Esophagus squamous epithelium (tissue), 4 donors: ENCODE results near the gene SQOR.
A peak's percentile ranks its signal among the peaks of the same experiment; 100 is the strongest.

Source experiments
- POLR2A ChIP-seq, 4 donors: fragments of 450-650 bp; IDR thresholded peaks; one replicate each; pipeline ENCODE4 v1.6.1; 2017; ENCODE audit warnings: antibody characterized with exemption in 4 of 4, mild to moderate bottlenecking in 4 of 4, moderate library complexity in 3 of 4
- TF ChIP-seq, protein P1 (sequence below), 6 experiments: fragments of 450-650 bp in 4 of 6; fragments of 200-600 bp in 2 of 6; sonication (generic) in 2 of 6; IDR thresholded peaks; one replicate each; pipeline ENCODE4 v1.5.1; 2016 to 2019; ENCODE audit warnings: antibody characterized with exemption in 6 of 6, mild to moderate bottlenecking in 4 of 6, moderate library complexity in 4 of 6

DNA sequence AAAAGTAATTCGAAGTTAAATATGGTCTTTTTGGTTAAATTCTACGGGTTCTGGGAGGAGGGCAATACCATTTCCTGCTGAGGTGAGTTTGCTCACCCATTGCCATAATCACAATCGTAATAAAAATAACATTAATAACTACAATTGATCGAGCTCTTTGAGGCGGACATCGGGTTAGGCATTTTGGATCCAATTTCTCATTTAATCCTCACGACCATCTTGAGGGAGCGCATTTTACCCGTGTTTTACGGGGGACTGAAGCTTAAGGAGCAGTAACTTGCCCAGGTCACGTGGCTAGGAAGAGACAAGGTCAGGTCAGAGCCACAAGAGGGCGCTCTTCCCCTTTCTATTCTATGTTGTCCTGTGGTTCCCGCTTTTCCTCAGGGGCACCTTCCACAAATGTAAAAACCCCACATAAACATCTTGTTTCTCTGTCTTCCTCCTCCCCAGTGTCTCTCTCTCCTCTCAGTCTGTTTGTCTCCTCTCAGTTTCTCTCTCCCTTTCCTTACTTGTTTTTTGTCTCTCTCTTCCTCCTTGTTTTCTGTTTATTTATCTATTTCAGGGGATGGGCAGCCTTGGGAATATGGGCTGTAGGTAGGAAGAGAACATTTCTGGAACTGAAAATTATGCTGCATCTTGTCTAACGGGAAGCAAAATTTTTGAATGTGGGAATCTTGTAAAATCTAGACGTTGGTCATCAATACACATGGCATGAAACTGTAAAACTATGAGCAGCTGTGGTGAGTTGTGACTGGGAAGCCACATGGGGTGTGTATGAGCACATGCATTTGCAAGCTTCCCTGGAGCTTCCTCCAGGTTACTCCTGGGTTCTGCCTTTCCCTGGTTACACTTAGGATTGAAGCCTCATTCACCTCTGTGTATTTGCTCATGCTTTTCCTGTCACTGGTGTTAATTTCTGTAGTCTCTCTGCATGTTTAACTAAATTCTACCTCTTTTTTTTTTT, 71.0 kb downstream of the SQOR start:
- TF ChIP-seq, protein P1, sequence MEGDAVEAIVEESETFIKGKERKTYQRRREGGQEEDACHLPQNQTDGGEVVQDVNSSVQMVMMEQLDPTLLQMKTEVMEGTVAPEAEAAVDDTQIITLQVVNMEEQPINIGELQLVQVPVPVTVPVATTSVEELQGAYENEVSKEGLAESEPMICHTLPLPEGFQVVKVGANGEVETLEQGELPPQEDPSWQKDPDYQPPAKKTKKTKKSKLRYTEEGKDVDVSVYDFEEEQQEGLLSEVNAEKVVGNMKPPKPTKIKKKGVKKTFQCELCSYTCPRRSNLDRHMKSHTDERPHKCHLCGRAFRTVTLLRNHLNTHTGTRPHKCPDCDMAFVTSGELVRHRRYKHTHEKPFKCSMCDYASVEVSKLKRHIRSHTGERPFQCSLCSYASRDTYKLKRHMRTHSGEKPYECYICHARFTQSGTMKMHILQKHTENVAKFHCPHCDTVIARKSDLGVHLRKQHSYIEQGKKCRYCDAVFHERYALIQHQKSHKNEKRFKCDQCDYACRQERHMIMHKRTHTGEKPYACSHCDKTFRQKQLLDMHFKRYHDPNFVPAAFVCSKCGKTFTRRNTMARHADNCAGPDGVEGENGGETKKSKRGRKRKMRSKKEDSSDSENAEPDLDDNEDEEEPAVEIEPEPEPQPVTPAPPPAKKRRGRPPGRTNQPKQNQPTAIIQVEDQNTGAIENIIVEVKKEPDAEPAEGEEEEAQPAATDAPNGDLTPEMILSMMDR (IDR thresholded peaks at IDR 0.05) = peak; percentile 87 to 92 (median 88)
- no peak for TF ChIP-seq POLR2A (IDR thresholded peaks at IDR 0.05)
